Measurements from ENCODE around the gene ATF6. TPM values are rescaled to one million over a fixed set of nuclear protein-coding genes. Genes with fewer than 3 reads are reported as not detected.

Gene ATF6
- 10 to 100 TPM; 16.2 to 17.1 TPM for total RNA-seq
- 22.3 TPM for polyA plus RNA-seq (2013, experiment 1 of 2)
- polyA plus RNA-seq (2013, experiment 2 of 2): 19.4 TPM
- total RNA-seq: 68.9 to 237 (median 117) reads per million in 172 experiments

DNA sequence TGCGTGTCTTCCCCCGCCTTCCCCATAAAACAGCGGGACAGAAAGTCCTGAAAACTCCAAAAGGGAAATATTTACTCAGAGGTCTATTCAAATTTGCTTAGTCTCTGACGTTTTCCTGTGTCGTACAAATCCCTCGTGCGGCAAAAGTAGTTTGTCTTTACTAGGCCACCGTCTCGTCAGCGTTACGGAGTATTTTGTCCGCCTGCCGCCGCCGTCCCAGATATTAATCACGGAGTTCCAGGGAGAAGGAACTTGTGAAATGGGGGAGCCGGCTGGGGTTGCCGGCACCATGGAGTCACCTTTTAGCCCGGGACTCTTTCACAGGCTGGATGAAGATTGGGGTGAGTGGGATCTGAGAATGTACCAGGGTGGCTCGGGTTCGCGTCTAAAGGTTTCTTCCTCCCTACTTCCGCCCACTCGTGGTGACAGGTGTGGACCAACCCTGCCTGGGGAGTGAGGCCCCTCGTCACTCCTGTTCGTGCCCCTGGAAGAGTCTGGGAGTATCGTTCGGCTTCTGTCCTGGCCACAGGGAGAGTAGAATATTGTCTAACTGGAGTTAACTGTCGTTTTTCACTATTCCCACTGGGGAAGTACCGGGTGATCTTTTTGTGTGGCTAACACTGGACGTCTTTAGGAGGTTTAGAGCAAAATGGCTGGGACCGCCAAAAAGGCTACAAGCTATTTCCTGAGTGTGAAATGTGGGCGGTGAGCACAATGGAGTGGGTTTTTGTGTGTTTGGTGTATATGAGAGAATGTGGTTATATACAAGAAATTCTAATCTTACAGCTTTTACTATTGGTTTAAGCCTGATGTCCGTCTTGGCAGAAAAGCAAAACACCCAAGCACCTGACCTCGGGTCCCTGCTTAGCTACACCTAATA is at the start of gene ATF6:
ATF6 (plus strand) TSS at position 219 of the 880 bp plus-strand sequence; CDS start at position 260, 41 bp downstream.
- Histone ChIP-seq H3K4me3 (ENCODE audit: low read length) (peak within 1 kb of the TSS; percentile 70), H3K36me3 (ENCODE audit: insufficient read depth, low read length) (no peaks in the 10 kb centered on the region), H3K27ac (ENCODE audit: low read depth in 1 of 2, low read length in 2 of 2) (peak within 1 kb of the TSS; percentile 76 to 86), H3K27me3 (ENCODE audit: control insufficient read depth in 1 of 2, insufficient read depth in 2 of 2, low read length in 2 of 2) (no peaks in the 10 kb centered on the region), H3K4me1 (ENCODE audit: insufficient read depth, low read length) (peaks cover 29% of the 10 kb centered on the region), H3K9me3 (ENCODE audit: control insufficient read depth in 1 of 2, insufficient read depth in 1 of 2, low read length in 2 of 2) (no peaks in the 10 kb centered on the region)
- peak; percentile 66 to 90 (median 74) for DNase-seq
- intact Hi-C loops (cut with DNase I, micrococcal nuclease): loop anchor here in 1 of 2 experiments (10.0 kb wide), 2 partner anchors 738 to 798 kb away; partner anchors contain the start of gene UAP1
- Mint-ChIP-seq H3K36me3 (ENCODE audit: low read depth) (peaks cover 23% of the 10 kb centered on the region), H3K4me1 (ENCODE audit: low read depth) (peaks cover 40% of the 10 kb centered on the region), H3K9me3 (no peaks in the 10 kb centered on the region), H3K4me3 (peak within 1 kb of the TSS; percentile 99), H3K27ac (no peak within 1 kb of the TSS), H3K27me3 (no peaks in the 10 kb centered on the region)
- CTCF ChIA-PET: interaction anchor here (0.8 to 1.9 kb wide), 2 partner anchors 16 to 271 kb away, joined by 5 to 8 read pairs; partner anchors contain the start of gene DUSP12
- peak; percentile 69 for ATAC-seq (ENCODE audit: poor library complexity)
- POLR2A ChIA-PET: interaction anchor here (0.8 to 2.1 kb wide), 4 partner anchors 10 to 27 kb away, joined by 3 to 11 read pairs (median 4); partner anchors contain the start of gene DUSP12
- TF ChIP-seq CTCF (IDR thresholded peaks at IDR 0.05): no peak

GRCh38 chr1:161718559-161719324 is 47.4 kb upstream of the ATF6 start:
- no peak for DNase-seq
- H3K27ac ChIP-seq (ENCODE audit: low read depth in 1 of 2, low read length in 2 of 2): no peak overlapping the region
- no peak overlapping the region for H3K4me3 ChIP-seq (ENCODE audit: low read length)
- H3K27me3 ChIP-seq (ENCODE audit: control insufficient read depth in 1 of 2, insufficient read depth in 2 of 2, low read length in 2 of 2): no peaks in the 10 kb centered on the region
- ATAC-seq (ENCODE audit: poor library complexity): no peak
- Mint-ChIP-seq H3K27me3 (peaks cover 25% of the 10 kb centered on the region), H3K36me3 (ENCODE audit: low read depth) (no peaks in the 10 kb centered on the region), H3K4me3 (no peak overlapping the region), H3K9me3 (no peaks in the 10 kb centered on the region), H3K27ac (no peak overlapping the region), H3K4me1 (ENCODE audit: low read depth) (peaks cover 6% of the 10 kb centered on the region)
- intact Hi-C loops (cut with DNase I, micrococcal nuclease): no loop called here
- no peak for TF ChIP-seq CTCF (IDR thresholded peaks at IDR 0.05)
- ChIA-PET CTCF (no interaction called here), POLR2A (no interaction called here)
- no peaks in the 10 kb centered on the region for H3K36me3 ChIP-seq (ENCODE audit: insufficient read depth, low read length)
- no peaks in the 10 kb centered on the region for H3K4me1 ChIP-seq (ENCODE audit: insufficient read depth, low read length)
- no peaks in the 10 kb centered on the region for H3K9me3 ChIP-seq (ENCODE audit: control insufficient read depth in 1 of 2, insufficient read depth in 1 of 2, low read length in 2 of 2)

DNA sequence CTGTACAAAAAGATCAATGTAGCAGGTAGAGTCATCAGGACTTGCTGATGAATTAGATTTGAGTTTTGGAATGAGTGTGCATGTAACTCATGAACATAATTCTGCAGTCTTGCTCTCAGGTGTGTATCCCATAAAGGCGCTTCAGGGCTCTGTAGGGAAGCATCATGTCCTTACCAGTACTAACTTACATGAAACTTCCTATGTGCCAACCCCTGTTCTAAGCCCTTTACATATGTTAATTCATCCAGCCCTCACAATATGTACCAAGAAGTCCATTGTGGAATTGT is 46.9 kb upstream of the ATF6 start:
- Histone ChIP-seq H3K27me3 (ENCODE audit: control insufficient read depth in 1 of 2, insufficient read depth in 2 of 2, low read length in 2 of 2) (no peaks in the 10 kb centered on the region), H3K27ac (ENCODE audit: low read depth in 1 of 2, low read length in 2 of 2) (no peak overlapping the region), H3K36me3 (ENCODE audit: insufficient read depth, low read length) (no peaks in the 10 kb centered on the region), H3K4me3 (ENCODE audit: low read length) (no peak overlapping the region), H3K9me3 (ENCODE audit: control insufficient read depth in 1 of 2, insufficient read depth in 1 of 2, low read length in 2 of 2) (no peaks in the 10 kb centered on the region), H3K4me1 (ENCODE audit: insufficient read depth, low read length) (no peaks in the 10 kb centered on the region)
- no peak for TF ChIP-seq CTCF (IDR thresholded peaks at IDR 0.05)
- Mint-ChIP-seq H3K4me1 (ENCODE audit: low read depth) (peaks cover 6% of the 10 kb centered on the region), H3K4me3 (no peak overlapping the region), H3K9me3 (no peaks in the 10 kb centered on the region), H3K27ac (no peak overlapping the region), H3K36me3 (ENCODE audit: low read depth) (no peaks in the 10 kb centered on the region), H3K27me3 (peaks cover 29% of the 10 kb centered on the region)
- CTCF ChIA-PET: no interaction called here
- POLR2A ChIA-PET: no interaction called here
- ATAC-seq (ENCODE audit: poor library complexity) (no peak), DNase-seq (no peak)
- intact Hi-C loops (cut with DNase I, micrococcal nuclease): no loop called here
